Neural cell (in vitro differentiated cells): ENCODE measurements around the gene CDK4. TPM values are rescaled to one million over a fixed set of nuclear protein-coding genes. Genes with fewer than 3 reads are reported as not detected.

Experiments
- H2AFZ ChIP-seq: fragments of 200-600, 300-800 bp; sonication (generic), shearing (Covaris generic); 2 replicates; pipeline ENCODE4 v1.6.0; 2014; ENCODE audit warnings: low read depth, mild to moderate bottlenecking, antibody characterized with exemption, low read length, moderate library complexity
- H3F3A ChIP-seq: fragments of 200-600 bp; shearing (Covaris generic); 2 replicates; pipeline ENCODE4 v1.6.1; 2016; ENCODE audit warnings: mild to moderate bottlenecking, moderate library complexity, mixed read lengths, antibody characterized with exemption, low read length; ENCODE audit not compliant: insufficient read depth, poor library complexity, severe bottlenecking
- H3K27ac ChIP-seq: fragments of 200-600, 300-800 bp; sonication (generic), shearing (Covaris generic); 2 replicates; pipeline ENCODE4 v1.5.1; 2014; ENCODE audit warnings: mild to moderate bottlenecking, low read length, moderate library complexity
- H3K27me3 ChIP-seq: fragments of 300-800, 200-600 bp; sonication (generic), shearing (Covaris generic); 2 replicates; pipeline ENCODE4 v1.6.0; 2014; ENCODE audit warnings: mild to moderate bottlenecking, low read depth, low read length, moderate library complexity; ENCODE audit not compliant: insufficient read depth
- H3K36me3 ChIP-seq: fragments of 300-800, 200-600 bp; sonication (generic), shearing (Covaris generic); 2 replicates; pipeline ENCODE4 v1.5.1; 2014; ENCODE audit warnings: mild to moderate bottlenecking, antibody characterized with exemption, low read length, moderate library complexity; ENCODE audit not compliant: insufficient read depth
- H3K4me2 ChIP-seq: fragments of 300-800, 200-600 bp; sonication (generic), shearing (Covaris generic); 2 replicates; pipeline ENCODE4 v1.6.0; 2014; ENCODE audit warnings: mild to moderate bottlenecking, low read length
- H3K4me3 ChIP-seq: fragments of 300-800, 200-600 bp; sonication (generic), shearing (Covaris generic); 2 replicates; pipeline ENCODE4 v1.5.1; 2014; ENCODE audit warnings: mild to moderate bottlenecking, low read length, moderate library complexity
- H3K79me2 ChIP-seq: fragments of 200-600 bp; shearing (Covaris generic); replicated peaks from 2 replicates; pipeline ENCODE4 v1.6.0; 2014; ENCODE audit warnings: mild to moderate bottlenecking, low read length, moderate library complexity; ENCODE audit not compliant: insufficient read depth
- H3K9ac ChIP-seq: fragments of 300-800, 200-600 bp; sonication (generic), shearing (Covaris generic); 2 replicates; pipeline ENCODE4 v1.6.1; 2016; ENCODE audit warnings: mild to moderate bottlenecking, low read length, mixed read lengths
- H3K9me2 ChIP-seq: fragments of 200-600 bp; shearing (Covaris generic); 2 replicates; pipeline ENCODE4 v1.6.1; 2016; ENCODE audit warnings: mild to moderate bottlenecking, low read length, mixed read lengths; ENCODE audit not compliant: insufficient read depth
- H3K9me3 ChIP-seq: fragments of 200-600, 300-800 bp; sonication (generic), shearing (Covaris generic); 2 replicates; pipeline ENCODE4 v1.6.1; 2016; ENCODE audit warnings: mild to moderate bottlenecking, mixed run types, low read length, moderate library complexity, mixed read lengths
- H4K20me1 ChIP-seq: fragments of 200-600 bp; shearing (Covaris generic); 2 replicates; pipeline ENCODE4 v1.6.1; 2016; ENCODE audit warnings: mild to moderate bottlenecking, mixed run types; ENCODE audit not compliant: insufficient read depth
- CTCF ChIP-seq: fragments of 450-650 bp; IDR thresholded peaks from 2 replicates; pipeline ENCODE4 v1.5.1; 2014; ENCODE audit warnings: antibody characterized with exemption, mild to moderate bottlenecking, moderate library complexity; ENCODE audit not compliant: poor library complexity, severe bottlenecking
- EP300 ChIP-seq: fragments of 450-650 bp; conservative IDR thresholded peaks from 2 replicates; pipeline ENCODE4 v1.6.1; 2014; ENCODE audit warnings: antibody characterized with exemption, mild to moderate bottlenecking, moderate library complexity; ENCODE audit not compliant: poor library complexity, severe bottlenecking
- EZH2 ChIP-seq: fragments of 200-600, 300-800 bp; shearing (Covaris generic), sonication (generic); IDR thresholded peaks from 2 replicates; pipeline ENCODE4 v1.6.1; 2014; ENCODE audit warnings: antibody characterized with exemption, low read length, borderline replicate concordance, mild to moderate bottlenecking; ENCODE audit not compliant: insufficient read depth, poor library complexity, severe bottlenecking
- MXI1 ChIP-seq: fragments of 450-650 bp; conservative IDR thresholded peaks from 2 replicates; pipeline ENCODE4 v1.6.1; 2014; ENCODE audit warnings: antibody characterized with exemption, mild to moderate bottlenecking; ENCODE audit not compliant: poor library complexity, severe bottlenecking
- POLR2AphosphoS5 ChIP-seq: IDR thresholded peaks from 2 replicates; pipeline ENCODE4 v1.6.1; 2012
- RAD21 ChIP-seq: fragments of 450-650 bp; conservative IDR thresholded peaks from 2 replicates; pipeline ENCODE4 v1.6.1; 2014; ENCODE audit warnings: antibody characterized with exemption, mild to moderate bottlenecking, moderate library complexity
- SMC3 ChIP-seq: fragments of 450-650 bp; conservative IDR thresholded peaks from 2 replicates; pipeline ENCODE4 v1.6.1; 2014; ENCODE audit warnings: antibody characterized with exemption, mild to moderate bottlenecking, moderate library complexity; ENCODE audit not compliant: poor library complexity
- TAF1 ChIP-seq: IDR thresholded peaks from 2 replicates; pipeline ENCODE4 v1.6.1; 2012; ENCODE audit warnings: low read depth
- polyA plus RNA-seq: library from polyadenylated mRNA; depleted of rRNA; stranded (reverse); fragments of >200 nt; gene quantifications from 2 replicates; pipeline ENCODE4 v1.2.3, GENCODE V29; 2014
- TF ChIP-seq, protein P1 (sequence below): IDR thresholded peaks from 2 replicates; pipeline ENCODE4 v1.6.1; 2012; ENCODE audit warnings: borderline replicate concordance

Gene CDK4
- polyA plus RNA-seq, 1 donor from 2014 or later = 104 TPM

GRCh38 chr12:57749061-57749460, 3.0 kb downstream of the CDK4 start:
- H3F3A ChIP-seq = no peaks in the 10 kb centered on the region
- H3K27ac ChIP-seq = no peak overlapping the region
- no peaks in the 10 kb centered on the region for H3K9me3 ChIP-seq
- no peak overlapping the region for H2AFZ ChIP-seq
- peaks cover 27% of the 10 kb centered on the region for H3K79me2 ChIP-seq
- no peaks in the 10 kb centered on the region for H3K9me2 ChIP-seq
- H3K36me3 ChIP-seq = peaks cover 7% of the 10 kb centered on the region
- H3K4me2 ChIP-seq = no peak overlapping the region
- H3K9ac ChIP-seq = no peak overlapping the region
- no peaks in the 10 kb centered on the region for H3K27me3 ChIP-seq
- no peak overlapping the region for H3K4me3 ChIP-seq
- TF ChIP-seq RAD21 = no peak
- no peaks in the 10 kb centered on the region for H4K20me1 ChIP-seq

DNA sequence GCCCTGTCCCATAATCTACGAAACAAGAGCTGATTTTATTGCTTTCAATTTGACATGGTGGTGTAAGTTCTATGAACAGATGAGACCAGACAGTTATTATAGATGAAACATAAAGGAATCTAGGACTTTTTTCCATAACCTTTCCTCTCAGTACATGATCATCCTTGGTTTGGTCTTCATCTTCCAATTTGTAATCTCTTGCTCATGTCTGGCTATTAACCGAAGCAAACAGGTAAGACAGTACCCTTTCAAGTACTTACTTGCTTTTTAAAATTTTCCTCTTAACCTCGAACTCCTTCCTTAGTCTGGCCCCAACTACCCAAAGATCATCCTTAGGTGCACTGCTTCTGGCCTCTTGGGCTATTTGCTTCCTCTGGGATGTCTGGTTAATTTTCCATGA, 6.1 kb downstream of the CDK4 start:
- Histone ChIP-seq H4K20me1 (no peaks in the 10 kb centered on the region), H3K9me2 (no peaks in the 10 kb centered on the region), H3K36me3 (peaks cover 7% of the 10 kb centered on the region), H3F3A (no peaks in the 10 kb centered on the region), H3K79me2 (peaks cover 16% of the 10 kb centered on the region), H3K9me3 (no peaks in the 10 kb centered on the region), H2AFZ (no peak overlapping the region), H3K4me3 (peak overlapping the region; percentile 71), H3K27ac (no peak overlapping the region), H3K27me3 (no peaks in the 10 kb centered on the region), H3K4me2 (peak overlapping the region; percentile 87), H3K9ac (peak overlapping the region; percentile 87)
- TF ChIP-seq CTCF (no peak), EP300 (no peak), EZH2 (no peak), RAD21 (no peak), TAF1 (no peak), POLR2AphosphoS5 (no peak), SMC3 (no peak), MXI1 (no peak)
- TF ChIP-seq, protein P1, sequence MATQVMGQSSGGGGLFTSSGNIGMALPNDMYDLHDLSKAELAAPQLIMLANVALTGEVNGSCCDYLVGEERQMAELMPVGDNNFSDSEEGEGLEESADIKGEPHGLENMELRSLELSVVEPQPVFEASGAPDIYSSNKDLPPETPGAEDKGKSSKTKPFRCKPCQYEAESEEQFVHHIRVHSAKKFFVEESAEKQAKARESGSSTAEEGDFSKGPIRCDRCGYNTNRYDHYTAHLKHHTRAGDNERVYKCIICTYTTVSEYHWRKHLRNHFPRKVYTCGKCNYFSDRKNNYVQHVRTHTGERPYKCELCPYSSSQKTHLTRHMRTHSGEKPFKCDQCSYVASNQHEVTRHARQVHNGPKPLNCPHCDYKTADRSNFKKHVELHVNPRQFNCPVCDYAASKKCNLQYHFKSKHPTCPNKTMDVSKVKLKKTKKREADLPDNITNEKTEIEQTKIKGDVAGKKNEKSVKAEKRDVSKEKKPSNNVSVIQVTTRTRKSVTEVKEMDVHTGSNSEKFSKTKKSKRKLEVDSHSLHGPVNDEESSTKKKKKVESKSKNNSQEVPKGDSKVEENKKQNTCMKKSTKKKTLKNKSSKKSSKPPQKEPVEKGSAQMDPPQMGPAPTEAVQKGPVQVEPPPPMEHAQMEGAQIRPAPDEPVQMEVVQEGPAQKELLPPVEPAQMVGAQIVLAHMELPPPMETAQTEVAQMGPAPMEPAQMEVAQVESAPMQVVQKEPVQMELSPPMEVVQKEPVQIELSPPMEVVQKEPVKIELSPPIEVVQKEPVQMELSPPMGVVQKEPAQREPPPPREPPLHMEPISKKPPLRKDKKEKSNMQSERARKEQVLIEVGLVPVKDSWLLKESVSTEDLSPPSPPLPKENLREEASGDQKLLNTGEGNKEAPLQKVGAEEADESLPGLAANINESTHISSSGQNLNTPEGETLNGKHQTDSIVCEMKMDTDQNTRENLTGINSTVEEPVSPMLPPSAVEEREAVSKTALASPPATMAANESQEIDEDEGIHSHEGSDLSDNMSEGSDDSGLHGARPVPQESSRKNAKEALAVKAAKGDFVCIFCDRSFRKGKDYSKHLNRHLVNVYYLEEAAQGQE = no peak

- peak overlapping the region; percentile 87 for H3K9ac ChIP-seq
- H2AFZ ChIP-seq = peak overlapping the region; percentile 89
- H3K9me3 ChIP-seq = no peaks in the 10 kb centered on the region
- no peaks in the 10 kb centered on the region for H3K27me3 ChIP-seq
- H3K4me3 ChIP-seq = peak overlapping the region; percentile 71
- no peak for TF ChIP-seq MXI1
- TF ChIP-seq CTCF = no peak
- TF ChIP-seq RAD21 = no peak
- no peak for TF ChIP-seq SMC3
- TF ChIP-seq POLR2AphosphoS5 = no peak
- TF ChIP-seq EP300 = no peak
- TF ChIP-seq, protein P1 = no peak
- no peak for TF ChIP-seq EZH2
- TF ChIP-seq TAF1 = no peak
- H4K20me1 ChIP-seq = no peaks in the 10 kb centered on the region
- H3K4me2 ChIP-seq = peak overlapping the region; percentile 87
- peaks cover 10% of the 10 kb centered on the region for H3K79me2 ChIP-seq
- peak overlapping the region; percentile 94 for H3K27ac ChIP-seq
- H3K36me3 ChIP-seq = peaks cover 7% of the 10 kb centered on the region
- no peaks in the 10 kb centered on the region for H3F3A ChIP-seq
- H3K9me2 ChIP-seq = no peaks in the 10 kb centered on the region
These were observed 6.6 kb downstream of the CDK4 start for GRCh38 chr12:57745485-57745881.
